DLD1 (cell line): ENCODE measurements around the gene JSRP1.
"Not testable (repeated sequence)": the region's sequence is repeated elsewhere in the genome, so short reads cannot be mapped to it uniquely, and the experiment has no call there.

Experiments
- in situ Hi-C: cut with HindIII; loops from 2 replicates; pipeline ENCODE4 v1.10.0; 2017; ENCODE audit warnings: low sequenced_read_pairs

Gene JSRP1

DNA sequence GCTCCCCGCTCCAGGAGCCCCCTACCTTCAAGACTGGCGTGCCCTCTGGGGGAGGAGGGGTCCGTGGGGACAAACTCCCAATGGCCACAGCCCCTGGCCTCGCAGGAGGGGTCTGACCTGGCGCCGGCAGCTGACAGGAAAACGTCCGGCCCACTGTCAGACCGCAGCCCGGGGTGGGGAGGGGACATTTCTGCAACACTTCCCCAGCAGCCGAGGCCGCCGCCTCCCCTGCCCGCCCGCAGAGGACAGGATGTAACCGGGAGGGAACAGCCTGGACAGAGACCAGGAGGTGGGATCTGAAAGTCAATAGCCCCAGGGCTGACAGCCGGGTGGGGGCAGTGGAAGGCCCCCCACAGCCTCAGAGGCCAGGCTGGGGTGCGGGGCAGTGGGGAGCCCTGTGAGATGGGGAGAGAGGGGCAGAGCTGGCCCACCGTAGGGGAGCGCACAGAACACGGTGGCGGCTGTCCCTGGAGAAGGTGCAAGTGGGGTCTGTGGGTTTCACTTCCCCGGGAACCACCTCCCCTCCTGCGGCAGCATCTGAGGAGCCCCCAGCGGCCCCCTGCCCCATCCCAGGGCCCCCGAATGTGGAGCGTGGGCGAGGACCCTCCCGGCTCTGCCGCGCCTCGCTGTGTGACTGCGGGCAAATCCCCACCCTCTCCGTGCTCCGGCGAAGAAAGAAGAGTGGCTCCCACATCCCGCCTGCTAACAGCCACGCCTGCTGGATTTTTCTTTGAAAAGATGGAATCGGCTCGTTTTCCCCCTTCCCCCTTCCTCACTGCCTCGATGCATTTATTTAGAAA is 26.0 kb upstream of the JSRP1 start, which contains the start of gene PEAK3:
TSS of gene PEAK3 (minus strand) at position 114 of the 800 bp plus-strand sequence. CDS start 1,244 bp downstream, outside the sequence.
- in situ Hi-C loops: no loop called here

DNA sequence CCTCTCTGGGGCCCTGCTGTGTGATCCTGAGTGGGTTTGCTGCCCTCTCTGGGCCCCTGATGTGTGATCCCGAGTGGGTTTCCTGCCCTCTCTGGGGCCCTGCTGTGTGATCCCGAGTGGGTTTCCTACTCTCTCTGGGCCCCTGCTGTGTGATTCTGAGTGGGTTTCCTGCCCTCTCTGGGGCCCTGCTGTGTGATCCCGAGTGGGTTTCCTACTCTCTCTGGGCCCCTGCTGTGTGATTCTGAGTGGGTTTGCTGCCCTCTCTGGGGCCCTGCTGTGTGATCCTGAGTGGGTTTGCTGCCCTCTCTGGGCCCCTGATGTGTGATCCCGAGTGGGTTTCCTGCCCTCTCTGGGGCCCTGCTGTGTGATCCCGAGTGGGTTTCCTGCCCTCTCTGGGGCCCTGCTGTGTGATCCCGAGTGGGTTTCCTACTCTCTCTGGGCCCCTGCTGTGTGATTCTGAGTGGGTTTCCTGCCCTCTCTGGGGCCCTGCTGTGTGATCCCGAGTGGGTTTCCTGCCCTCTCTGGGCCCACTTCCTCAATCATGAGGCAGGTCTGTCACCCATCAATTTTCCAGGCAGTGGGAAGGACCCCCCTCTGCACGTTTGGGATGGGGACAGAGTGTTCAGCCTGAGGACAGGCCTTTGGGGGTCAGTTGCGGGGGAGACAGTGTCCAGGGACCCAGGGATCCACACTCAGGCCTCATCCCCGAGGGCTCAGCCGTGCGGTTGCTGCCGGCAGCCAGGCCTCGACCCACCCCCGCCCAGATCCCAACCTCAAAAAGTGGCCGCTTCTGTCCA is 25.2 kb upstream of the JSRP1 start:
- in situ Hi-C loops: not testable (repeated sequence)

DNA sequence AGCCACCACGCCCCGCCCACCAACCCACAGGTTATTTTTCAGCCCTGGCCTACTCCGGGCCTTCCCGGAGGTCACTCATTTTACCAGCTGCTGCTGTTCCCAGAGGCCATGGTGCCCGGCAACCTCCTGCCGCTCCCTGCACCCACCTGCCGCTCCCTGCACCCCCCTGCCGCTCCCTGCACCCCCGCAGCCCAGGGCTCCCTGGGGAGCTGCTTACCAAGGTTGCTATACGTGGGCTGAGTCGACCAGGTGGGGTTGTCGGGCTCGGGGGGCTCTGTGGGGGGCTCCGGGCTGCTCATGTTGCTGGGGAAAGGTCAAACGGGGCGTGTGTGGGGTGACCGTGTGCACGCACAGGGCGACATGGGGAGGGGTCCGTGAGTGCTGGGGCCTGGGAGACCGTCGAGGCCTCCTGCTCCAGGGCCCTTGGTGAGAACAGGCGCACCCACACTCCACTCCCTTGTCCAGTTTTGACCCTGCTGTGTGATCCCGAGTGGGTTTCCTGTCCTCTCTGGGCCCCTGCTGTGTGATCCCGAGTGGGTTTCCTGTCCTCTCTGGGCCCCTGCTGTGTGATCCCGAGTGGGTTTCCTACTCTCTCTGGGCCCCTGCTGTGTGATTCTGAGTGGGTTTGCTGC is 24.5 kb upstream of the JSRP1 start:
- in situ Hi-C loops: no loop called here

DNA sequence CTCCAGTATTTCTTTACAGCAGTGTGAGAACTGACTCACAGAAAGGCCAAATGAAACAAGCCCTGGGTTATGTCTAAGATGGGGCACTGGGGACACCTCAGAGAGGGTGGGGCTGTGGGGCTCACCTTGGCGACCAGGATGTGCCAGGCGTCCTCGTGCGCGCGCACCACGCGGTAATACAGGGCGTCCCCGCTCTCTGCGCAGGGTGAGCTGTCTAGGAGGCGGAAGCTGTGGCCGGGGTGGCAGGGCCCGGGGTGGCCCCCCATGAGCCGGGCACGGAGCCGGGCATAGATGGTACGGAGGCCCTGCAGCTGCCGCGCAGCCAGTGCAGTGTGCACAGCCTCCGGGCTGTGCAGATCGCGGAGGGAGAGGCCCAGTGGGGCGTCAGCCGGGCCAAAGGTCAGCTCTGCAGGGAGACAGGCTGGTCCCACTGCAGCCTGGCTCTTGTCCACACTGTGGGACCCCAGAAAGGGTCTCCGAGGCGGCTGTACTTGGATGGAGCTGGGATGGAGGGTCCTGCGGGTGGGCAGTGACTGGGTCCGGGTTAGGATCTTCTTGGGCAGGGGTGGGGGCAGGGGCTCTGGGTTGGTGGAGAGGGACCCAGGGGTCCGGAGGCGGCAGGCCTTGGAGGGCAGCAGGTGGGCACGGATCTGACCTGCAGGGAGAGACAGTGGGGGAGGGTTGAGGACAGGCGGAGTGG is 22.4 kb upstream of the JSRP1 start:
- in situ Hi-C loops: no loop called here

DNA sequence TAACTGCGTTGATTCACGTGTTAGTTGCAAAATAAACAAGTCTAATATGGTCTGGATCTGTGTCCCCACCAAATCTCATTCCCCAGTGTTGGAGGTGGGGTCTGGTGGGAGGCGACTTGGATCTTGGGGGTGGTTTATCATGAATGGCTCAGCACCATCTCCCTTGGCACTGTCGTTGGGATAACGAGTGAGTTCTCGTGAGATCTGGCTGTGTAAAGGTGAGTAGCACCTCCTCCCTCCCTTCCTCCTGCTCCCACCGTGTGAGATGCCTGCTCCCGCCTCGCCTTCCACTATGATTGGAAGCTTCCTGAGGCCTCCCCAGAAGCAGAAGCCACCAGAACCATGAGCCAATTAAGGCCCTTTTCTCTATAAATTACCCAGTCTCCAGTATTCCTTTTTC is 20.9 kb upstream of the JSRP1 start:
- in situ Hi-C loops: no loop called here

DNA sequence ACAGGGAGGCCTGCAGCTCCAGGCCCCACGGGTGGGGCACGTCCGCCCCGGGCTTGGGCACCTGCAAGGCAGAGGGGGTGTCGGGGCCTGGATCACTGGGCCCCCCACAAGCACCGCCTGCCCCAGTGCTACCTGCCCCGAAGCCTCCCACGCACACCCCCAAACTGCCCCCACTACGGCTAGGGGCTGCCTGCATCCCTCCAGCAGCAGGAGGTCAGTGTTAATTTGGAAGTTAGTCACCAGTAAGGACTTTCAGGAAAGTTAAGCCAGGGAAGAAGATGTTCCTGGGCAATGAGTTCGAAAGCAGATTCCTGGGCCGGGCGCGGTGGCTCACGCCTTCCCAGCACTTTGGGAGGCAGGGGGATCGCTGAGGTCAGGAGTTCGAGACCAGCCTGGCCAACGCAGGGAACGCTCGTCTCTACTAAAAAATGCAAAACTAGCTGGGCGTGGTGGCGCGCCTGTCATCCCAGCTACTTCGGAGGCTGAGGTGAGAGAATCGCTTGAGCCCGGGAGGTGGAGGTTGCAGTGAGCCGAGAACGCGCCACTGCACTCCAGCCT is 20.3 kb upstream of the JSRP1 start:
- in situ Hi-C loops: no loop called here

DNA sequence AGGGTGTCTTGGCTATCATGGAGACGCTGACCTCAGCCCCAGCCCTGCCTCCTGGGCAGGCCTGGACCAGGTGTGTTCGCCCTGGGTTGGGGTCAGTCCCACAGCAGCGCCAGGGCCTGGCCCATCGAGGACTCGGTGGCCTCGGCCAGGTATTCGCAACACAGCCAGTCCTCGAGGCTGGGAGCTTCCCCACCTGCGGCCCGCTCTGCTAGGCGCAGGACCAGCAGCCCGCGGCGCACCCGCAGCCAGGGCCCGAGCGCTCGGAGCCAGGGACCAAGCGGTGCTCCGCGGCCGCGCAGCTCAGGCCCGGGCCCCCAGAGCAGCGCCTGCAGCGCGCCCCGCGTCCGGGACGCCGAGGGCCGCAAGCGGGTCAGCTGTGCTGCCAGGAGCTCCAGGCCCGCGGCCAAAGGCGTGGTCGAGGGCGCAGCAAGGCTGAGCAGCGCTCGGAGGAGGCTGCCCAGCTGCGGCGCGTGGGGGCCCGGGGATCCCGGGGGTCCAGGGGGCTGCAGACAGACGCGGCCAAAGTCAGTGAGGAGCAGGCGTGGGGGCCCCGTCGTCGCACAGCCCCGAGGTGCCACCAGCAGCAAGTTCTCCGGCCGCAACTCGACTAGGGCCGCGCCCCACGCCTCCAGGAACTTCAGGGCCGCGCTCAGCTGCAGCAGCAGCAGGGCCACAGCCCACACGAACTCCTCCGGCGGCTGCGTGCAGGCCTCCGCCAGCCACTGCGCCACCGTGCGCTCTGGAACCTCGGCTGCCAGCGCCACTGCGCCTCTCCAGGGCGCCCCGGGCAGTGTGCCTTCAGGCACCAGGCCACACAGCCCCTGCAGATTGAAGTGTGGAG is 19.6 kb upstream of the JSRP1 start:
- in situ Hi-C loops: no loop called here

DNA sequence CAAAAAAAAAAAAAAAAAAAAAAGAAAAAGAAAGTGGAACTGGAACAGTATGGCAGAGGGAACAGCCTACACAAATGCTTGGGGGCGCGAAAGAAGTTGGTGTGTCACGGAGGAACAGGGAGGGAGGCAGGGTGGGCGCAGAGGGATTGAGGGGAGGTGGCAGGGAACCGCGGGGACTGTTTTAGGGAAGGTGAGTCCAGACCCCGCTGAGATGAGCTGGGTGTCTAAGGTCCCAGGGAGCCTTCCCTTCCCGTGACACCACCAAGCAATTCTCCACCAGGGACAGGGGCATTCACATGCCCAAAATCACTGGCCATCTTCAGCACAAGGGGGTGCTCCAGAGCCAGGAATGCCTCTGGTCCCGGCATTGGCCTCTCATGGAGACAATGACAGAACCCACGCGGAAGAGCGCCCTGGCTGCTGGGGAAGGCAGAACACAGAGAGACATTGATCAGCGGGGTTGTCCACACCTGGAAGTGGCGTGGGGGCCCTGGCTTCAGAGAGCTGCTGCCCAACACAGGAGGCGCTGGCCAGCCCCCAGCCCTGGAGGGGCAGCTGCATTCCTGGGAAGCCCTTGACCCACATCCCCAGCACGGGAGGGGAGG is 18.8 kb upstream of the JSRP1 start:
- in situ Hi-C loops: no loop called here

DNA sequence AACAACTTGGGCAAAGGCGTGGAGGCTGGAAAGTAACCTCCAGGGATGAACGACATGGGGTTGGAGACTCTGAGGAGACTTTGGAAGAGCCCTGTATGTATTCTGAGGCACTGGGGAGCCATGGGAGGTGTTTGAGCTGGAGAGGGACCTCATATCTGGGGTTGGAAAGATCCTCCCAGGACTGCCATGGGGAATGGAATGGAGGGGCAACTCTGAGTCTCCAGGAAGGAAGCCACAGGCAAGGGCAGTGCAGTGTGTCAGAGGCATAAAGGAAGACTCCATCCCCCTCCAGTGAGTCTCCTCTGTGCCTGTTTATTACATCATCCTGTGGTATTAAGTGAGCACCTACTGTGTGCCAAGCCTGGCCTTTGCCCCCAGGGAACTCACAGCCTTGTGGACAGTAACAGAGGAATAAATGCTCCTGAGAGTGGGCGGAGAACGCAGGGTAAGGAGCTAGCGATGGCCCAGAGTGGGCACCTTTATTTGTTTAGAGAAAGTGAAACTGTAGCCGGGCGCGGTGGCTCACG is 18.0 kb upstream of the JSRP1 start:
- in situ Hi-C loops: no loop called here

DNA sequence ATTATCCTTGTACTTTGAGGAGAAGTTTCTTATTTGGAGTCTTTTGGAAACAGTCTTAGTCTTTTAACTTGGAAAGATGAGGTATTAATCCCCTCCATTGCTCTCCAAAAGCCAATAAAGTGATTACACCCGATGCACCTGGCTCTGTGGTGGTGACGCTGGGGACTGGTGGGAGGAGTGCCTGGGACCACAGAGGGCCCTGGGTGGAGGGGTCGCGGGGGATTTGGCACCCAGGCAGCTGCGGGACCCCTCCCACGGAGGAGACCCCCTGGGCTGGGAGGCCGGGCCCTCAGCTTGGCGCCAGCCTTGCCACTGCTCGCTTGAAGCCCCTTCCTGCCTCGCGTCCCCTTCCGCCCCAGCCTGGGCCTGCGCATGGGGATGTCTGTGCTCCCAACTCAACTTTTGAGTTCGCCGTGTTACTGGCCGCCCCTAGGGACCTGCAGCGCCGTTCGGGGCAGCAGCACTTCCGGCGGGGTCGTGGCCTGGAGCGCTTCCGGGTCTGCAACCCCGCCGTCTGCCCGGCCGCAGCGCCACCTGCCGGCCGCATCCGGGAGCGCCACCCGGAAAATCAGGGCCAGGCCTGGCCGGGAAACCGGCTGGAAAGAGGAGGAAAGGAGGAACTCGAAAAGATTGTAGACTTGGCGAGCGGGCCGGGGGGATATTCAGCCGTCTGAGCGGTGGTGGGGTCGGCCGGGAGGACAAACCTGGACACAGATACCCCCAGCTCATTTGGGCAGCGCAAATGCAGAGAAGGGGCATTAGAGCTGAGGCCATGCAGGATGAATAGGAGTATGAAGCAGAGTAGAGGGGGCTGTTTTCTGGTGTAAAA is 17.4 kb upstream of the JSRP1 start:
- in situ Hi-C loops: no loop called here

DNA sequence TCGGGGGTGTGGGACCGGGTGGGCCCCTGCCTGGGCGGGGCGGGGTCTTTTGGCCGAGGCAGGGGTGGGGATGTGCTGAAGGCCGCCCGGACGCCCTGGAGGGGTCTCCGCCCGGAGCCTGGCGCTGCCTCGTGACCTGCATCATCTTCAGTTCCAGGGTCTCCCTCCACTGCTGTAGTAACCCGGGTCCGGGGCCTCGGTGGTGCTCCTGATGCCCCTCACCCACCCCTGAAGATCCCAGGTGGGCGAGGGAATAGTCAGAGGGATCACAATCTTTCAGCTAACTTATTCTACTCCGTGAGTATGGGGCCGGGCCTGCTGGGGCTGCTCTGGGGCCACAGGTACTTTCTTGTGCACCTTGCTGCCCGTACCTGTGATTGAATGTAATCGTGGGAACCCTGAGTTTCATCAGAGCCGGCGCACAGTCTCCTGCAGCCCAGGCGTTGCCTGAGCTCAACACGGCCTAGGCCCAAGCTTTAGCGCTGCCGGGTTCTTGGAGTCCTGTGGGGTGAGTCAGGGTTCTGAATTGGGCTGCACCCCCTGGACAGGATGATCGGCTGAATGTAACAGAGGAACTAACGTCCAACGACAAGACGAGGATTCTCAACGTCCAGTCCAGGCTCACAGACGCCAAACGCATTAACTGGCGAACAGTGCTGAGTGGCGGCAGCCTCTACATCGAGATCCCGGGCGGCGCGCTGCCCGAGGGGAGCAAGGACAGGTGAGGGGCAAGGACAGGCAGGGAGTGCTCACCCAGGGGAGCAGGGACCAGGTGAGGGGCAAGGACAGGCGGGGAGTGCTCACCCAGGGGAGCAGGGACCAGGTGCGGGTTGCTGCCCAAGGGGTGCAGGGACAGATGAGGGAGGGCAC is 15.3 kb upstream of the JSRP1 start:
- in situ Hi-C loops: no loop called here

DNA sequence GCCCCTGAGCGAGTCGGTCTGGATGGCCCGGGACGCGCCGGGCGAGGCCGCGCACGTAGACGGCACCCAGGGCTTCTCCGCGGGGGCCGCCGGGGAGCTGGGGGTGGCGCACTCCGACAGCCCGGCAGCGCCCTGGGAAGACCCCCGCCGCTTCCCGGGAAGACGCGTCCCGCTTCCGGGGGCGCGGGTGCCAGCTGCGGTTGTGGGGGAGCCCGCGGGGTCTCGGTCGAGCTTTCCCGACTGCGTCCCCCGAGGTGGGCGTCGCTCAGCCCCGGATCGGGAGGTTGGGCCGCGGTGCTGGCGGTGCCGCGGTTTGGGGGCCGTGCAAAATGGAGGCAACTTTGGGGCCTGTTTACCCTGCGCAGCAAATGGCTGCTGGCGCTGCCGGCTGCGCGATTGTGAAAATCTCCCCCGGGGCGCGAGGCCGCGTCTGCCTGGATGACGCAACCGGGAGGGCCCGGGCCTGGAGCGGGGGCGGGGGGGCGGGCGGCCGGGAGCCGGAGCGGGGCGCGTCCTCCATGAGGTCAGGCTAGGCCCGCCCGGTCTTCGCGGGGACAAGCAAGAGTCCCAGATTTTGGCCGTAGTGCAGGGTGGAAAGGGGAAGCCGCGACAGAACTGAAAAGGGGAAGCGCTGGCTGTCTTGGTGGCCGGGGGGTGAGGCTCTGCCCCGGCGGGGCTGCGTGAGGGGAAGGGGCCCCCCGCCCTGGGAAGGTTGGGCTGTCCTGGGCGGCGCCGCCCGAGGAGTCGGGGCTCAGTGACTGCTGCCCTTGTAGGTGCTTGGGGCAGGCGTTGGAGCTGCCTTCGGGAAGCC is 14.4 kb upstream of the JSRP1 start:
- in situ Hi-C loops: no loop called here

DNA sequence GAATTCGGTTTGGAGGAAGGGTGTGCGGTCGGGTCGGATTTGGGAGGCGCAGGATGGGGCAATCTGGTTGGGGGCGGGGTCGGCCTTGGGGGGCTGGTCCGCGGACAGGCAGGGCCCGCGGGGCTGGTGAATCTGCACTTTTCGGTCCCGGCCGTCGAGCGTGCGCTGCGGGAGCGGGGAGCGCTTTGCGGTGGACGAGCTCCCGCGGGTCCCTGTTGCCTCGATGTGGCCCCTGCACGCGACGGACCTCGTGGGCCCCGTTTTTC is 13.9 kb upstream of the JSRP1 start:
- in situ Hi-C loops: no loop called here

DNA sequence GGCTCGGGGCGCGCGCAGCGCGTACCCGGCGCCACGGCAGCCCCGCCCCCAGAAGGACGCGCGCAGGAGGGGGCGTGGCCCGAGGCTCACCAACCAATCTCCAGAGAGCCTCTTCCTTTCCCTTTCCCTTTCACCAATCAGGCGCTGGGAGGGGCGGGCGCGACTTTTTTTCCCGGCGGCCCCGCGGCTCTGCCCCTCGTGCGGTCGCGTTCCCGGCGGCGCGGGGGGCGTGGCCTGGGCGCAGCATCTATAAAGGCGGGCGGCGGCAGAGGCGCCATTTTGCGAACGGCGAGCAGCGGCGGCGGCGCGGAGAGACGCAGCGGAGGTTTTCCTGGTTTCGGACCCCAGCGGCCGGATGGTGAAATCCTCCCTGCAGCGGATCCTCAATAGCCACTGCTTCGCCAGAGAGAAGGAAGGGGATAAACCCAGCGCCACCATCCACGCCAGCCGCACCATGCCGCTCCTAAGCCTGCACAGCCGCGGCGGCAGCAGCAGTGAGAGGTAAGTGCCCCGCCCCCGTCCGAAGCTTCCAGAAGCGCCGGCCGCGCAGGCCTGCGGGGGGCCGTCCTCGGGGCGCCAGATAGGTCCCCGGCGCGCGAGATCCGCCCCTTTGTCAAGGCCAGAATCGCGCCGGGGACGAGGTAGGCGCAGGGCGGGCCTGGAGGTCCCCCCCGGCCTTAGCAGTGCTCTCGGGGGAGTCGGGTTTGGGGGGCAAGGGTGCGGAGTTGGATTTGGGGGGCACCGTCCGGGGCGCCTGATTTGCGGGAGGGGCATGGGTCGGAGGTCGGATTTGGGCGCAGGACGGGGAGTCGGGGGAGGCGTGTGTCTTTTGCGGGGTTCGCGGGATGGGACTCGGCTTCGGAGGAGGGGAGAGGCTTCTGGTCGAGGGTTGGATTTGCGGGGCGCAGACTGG is 13.3 kb upstream of the JSRP1 start:
- in situ Hi-C loops: no loop called here

DNA sequence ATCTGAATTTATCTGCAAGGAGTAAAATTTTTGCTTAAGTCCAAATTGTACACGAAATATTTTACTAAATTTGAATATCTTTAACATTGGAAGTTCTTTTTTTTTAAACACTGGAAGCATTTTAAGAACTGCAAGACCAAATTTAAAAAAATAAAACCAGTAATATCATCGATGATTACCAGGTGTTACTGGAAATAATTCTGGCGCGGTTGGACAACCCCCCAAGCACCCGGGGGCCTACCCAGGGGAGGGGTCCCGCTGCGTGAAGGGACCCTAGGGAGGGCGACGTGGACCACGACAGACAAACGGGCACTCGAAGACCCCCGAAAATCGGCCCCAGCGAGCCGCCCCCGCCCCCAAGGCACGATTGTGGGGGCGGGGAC is 12.6 kb upstream of the JSRP1 start:
- in situ Hi-C loops: no loop called here

DNA sequence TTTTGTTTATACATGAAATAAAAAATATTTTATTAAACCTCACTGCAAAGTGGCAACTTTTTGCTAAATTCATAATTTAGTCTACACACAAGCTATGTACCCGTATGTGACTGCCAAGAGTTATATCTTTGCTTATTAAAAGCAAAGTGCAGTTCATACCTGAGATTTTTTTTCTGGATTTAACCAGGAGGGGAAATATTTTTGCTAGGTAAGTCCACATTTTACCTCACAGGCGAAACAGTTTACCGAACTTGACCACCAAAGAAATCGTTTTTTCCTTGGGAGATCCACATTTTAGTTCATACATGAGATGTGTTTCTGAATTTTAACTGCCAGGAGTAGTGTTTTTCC is 12.2 kb upstream of the JSRP1 start:
- in situ Hi-C loops: no loop called here
